Measurements from ENCODE around the gene VPS50.

The VPS50 gene

DNA sequence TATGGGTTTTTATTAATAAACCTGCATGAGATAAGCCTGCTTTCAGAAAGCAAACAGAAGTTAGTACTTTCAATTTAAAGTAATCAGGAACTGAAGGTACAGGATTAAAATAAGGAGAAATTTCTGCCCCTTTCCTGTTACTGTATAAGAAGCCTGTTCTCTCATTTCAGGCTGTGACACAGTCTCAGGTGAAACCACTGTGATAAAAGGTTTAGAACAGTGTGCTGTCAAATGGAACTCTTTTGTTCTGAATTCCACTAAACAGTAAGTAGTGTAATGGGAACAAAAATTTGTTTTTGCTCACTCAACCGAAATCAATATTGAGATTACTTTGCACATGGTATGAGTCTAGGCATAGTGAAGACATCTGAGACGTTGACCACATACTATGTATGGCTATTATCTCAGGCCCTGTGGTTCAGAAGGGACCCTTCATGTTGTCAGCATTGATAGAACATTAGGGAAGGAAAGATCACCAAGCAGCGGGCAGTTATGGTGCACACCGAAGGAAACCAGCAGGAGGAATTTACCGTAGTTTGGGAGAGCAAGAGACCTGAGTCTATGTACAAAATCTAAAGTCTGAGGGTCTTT, 20.8 kb upstream of the VPS50 start:
- Histone ChIP-seq H3K4me1 (ENCODE audit: control insufficient read depth, insufficient read depth, low read length) (no peaks in the 10 kb centered on the region), H3K36me3 (ENCODE audit: control insufficient read depth, insufficient read depth, low read length) (no peaks in the 10 kb centered on the region), H3K4me3 (ENCODE audit: insufficient read depth, low read depth, low read length) (no peak overlapping the region), H3K27ac (ENCODE audit: insufficient read depth, low read depth, low read length, poor library complexity, severe bottlenecking) (no peak overlapping the region), H3K27me3 (ENCODE audit: control insufficient read depth, insufficient read depth, low read length, poor library complexity, severe bottlenecking) (peaks cover 30% of the 10 kb centered on the region), H3K9me3 (ENCODE audit: control insufficient read depth, low read length) (no peaks in the 10 kb centered on the region)
- WGBS, 2 experiments: 76 to 82% methylated on average over 5 of the region's 5 CpGs

- no peak overlapping the region for H3K4me3 ChIP-seq (ENCODE audit: insufficient read depth, low read depth, low read length)
- H3K9me3 ChIP-seq (ENCODE audit: control insufficient read depth, low read length): no peaks in the 10 kb centered on the region
- peaks cover 27% of the 10 kb centered on the region for H3K27me3 ChIP-seq (ENCODE audit: control insufficient read depth, insufficient read depth, low read length, poor library complexity, severe bottlenecking)
- H3K27ac ChIP-seq (ENCODE audit: insufficient read depth, low read depth, low read length, poor library complexity, severe bottlenecking): no peak overlapping the region
- 64% methylated on average over 1 of the region's 1 CpG; no CpG with 5 or more reads in 1 of the 2 experiments for WGBS, 2 experiments
- no peaks in the 10 kb centered on the region for H3K4me1 ChIP-seq (ENCODE audit: control insufficient read depth, insufficient read depth, low read length)
- no peaks in the 10 kb centered on the region for H3K36me3 ChIP-seq (ENCODE audit: control insufficient read depth, insufficient read depth, low read length)
These were observed 19.3 kb upstream of the VPS50 start for GRCh38 chr7:93212881-93213280.

DNA sequence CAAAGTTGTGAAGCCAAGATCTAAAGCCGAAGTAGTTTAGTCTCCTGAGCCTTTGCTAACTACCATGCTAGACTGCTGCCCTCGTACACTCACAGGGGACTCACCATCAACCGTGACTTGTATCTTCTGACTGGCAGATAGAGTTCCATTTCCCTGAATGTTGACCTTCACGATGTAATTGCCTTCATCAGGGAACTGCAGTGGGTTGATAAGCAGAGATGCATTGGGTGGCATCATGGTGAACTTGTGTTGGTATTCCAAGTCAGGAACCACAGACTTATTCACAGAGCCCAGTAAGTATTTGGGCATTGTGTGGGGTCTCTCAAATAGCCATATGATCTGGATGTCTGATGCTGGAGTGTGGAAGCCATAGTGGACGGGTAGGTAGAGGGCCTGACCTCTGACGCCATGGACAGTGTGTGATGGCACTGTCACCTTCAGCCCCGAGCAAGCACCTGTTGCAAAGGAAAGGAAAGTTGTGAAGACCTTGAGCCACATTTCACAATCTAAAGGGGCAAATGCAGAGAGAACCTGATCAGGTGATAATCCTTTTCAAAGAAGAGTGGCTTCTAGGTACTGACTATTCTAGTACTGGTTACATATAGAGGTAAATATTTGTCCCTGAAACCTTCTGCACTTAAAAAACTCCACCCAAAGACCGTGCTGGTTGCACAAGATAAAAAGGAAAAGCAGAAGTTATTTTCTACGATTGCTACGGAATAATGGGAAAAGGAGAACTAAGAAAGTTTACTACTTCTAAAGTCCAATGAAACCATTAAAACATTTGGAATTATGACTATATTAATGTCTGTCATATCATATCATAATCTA, 13.0 kb upstream of the VPS50 start:
- Histone ChIP-seq H3K4me3 (ENCODE audit: insufficient read depth, low read depth, low read length) (no peak overlapping the region), H3K9me3 (ENCODE audit: control insufficient read depth, low read length) (no peaks in the 10 kb centered on the region), H3K4me1 (ENCODE audit: control insufficient read depth, insufficient read depth, low read length) (no peaks in the 10 kb centered on the region), H3K36me3 (ENCODE audit: control insufficient read depth, insufficient read depth, low read length) (no peaks in the 10 kb centered on the region), H3K27ac (ENCODE audit: insufficient read depth, low read depth, low read length, poor library complexity, severe bottlenecking) (no peak overlapping the region), H3K27me3 (ENCODE audit: control insufficient read depth, insufficient read depth, low read length, poor library complexity, severe bottlenecking) (peaks cover 25% of the 10 kb centered on the region)
- WGBS, 2 experiments: 82 to 85% methylated on average over 7 to 10 of the region's 10 CpGs

DNA sequence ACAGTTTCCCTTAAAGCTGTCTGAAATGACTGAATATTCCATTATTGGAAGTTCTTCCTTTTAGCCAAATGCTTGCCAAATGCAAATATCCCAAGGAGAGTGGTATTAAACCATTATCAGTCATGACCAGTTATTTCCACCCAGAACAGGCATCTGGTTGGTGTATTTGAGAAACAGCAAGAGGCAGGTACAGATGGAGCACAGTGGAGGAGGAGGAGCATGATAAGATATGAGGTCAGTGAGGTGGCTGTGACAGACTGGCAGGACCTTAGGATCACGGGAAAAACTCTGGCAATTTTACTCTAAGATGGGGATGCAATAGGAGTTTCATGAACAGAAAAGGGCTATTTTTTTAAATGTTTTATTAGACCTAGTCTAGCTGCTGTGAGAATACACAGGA, 12.3 kb upstream of the VPS50 start:
- WGBS, 2 experiments: 75 to 84% methylated on average over 1 of the region's 1 CpG
- Histone ChIP-seq H3K27me3 (ENCODE audit: control insufficient read depth, insufficient read depth, low read length, poor library complexity, severe bottlenecking) (peaks cover 25% of the 10 kb centered on the region), H3K27ac (ENCODE audit: insufficient read depth, low read depth, low read length, poor library complexity, severe bottlenecking) (no peak overlapping the region), H3K4me1 (ENCODE audit: control insufficient read depth, insufficient read depth, low read length) (no peaks in the 10 kb centered on the region), H3K36me3 (ENCODE audit: control insufficient read depth, insufficient read depth, low read length) (no peaks in the 10 kb centered on the region), H3K9me3 (ENCODE audit: control insufficient read depth, low read length) (no peaks in the 10 kb centered on the region), H3K4me3 (ENCODE audit: insufficient read depth, low read depth, low read length) (no peak overlapping the region)

GRCh38 chr7:93226310-93226709, 5.9 kb upstream of the VPS50 start, which contains the start of gene HEPACAM2:
HEPACAM2 (minus strand) TSS chr7:93226469.
- 71 to 85% methylated on average over 2 of the region's 2 CpGs for WGBS, 2 experiments
- Histone ChIP-seq H3K4me1 (ENCODE audit: control insufficient read depth, insufficient read depth, low read length) (no peaks in the 10 kb centered on the region), H3K4me3 (ENCODE audit: insufficient read depth, low read depth, low read length) (no peak within 1 kb of the TSS), H3K27ac (ENCODE audit: insufficient read depth, low read depth, low read length, poor library complexity, severe bottlenecking) (no peak within 1 kb of the TSS), H3K9me3 (ENCODE audit: control insufficient read depth, low read length) (no peaks in the 10 kb centered on the region), H3K27me3 (ENCODE audit: control insufficient read depth, insufficient read depth, low read length, poor library complexity, severe bottlenecking) (peaks cover 27% of the 10 kb centered on the region), H3K36me3 (ENCODE audit: control insufficient read depth, insufficient read depth, low read length) (no peaks in the 10 kb centered on the region)

GRCh38 chr7:93228302-93228701, 3.9 kb upstream of the VPS50 start:
- Histone ChIP-seq H3K4me1 (ENCODE audit: control insufficient read depth, insufficient read depth, low read length) (peaks cover 3% of the 10 kb centered on the region), H3K36me3 (ENCODE audit: control insufficient read depth, insufficient read depth, low read length) (no peaks in the 10 kb centered on the region), H3K9me3 (ENCODE audit: control insufficient read depth, low read length) (no peaks in the 10 kb centered on the region), H3K4me3 (ENCODE audit: insufficient read depth, low read depth, low read length) (no peak overlapping the region), H3K27me3 (ENCODE audit: control insufficient read depth, insufficient read depth, low read length, poor library complexity, severe bottlenecking) (peaks cover 22% of the 10 kb centered on the region), H3K27ac (ENCODE audit: insufficient read depth, low read depth, low read length, poor library complexity, severe bottlenecking) (no peak overlapping the region)
- 35% methylated on average over 2 of the region's 2 CpGs; no CpG with 5 or more reads in 1 of the 2 experiments for WGBS, 2 experiments

GRCh38 chr7:93231259-93231658, 907 bp upstream of the VPS50 start:
- Histone ChIP-seq H3K9me3 (ENCODE audit: control insufficient read depth, low read length) (no peaks in the 10 kb centered on the region), H3K27me3 (ENCODE audit: control insufficient read depth, insufficient read depth, low read length, poor library complexity, severe bottlenecking) (peaks cover 13% of the 10 kb centered on the region), H3K36me3 (ENCODE audit: control insufficient read depth, insufficient read depth, low read length) (no peaks in the 10 kb centered on the region), H3K4me1 (ENCODE audit: control insufficient read depth, insufficient read depth, low read length) (peaks cover 3% of the 10 kb centered on the region), H3K27ac (ENCODE audit: insufficient read depth, low read depth, low read length, poor library complexity, severe bottlenecking) (no peak overlapping the region), H3K4me3 (ENCODE audit: insufficient read depth, low read depth, low read length) (peak overlapping the region; percentile 92)
- 78 to 94% methylated on average over 4 to 5 of the region's 5 CpGs for WGBS, 2 experiments

- no peaks in the 10 kb centered on the region for H3K36me3 ChIP-seq (ENCODE audit: control insufficient read depth, insufficient read depth, low read length)
- H3K4me3 ChIP-seq (ENCODE audit: insufficient read depth, low read depth, low read length): peak overlapping the region; percentile 92
- H3K27ac ChIP-seq (ENCODE audit: insufficient read depth, low read depth, low read length, poor library complexity, severe bottlenecking): no peak overlapping the region
- H3K27me3 ChIP-seq (ENCODE audit: control insufficient read depth, insufficient read depth, low read length, poor library complexity, severe bottlenecking): peaks cover 11% of the 10 kb centered on the region
- peaks cover 3% of the 10 kb centered on the region for H3K4me1 ChIP-seq (ENCODE audit: control insufficient read depth, insufficient read depth, low read length)
- 5 to 6% methylated on average over 8 of the region's 8 CpGs for WGBS, 2 experiments
- no peaks in the 10 kb centered on the region for H3K9me3 ChIP-seq (ENCODE audit: control insufficient read depth, low read length)
These were observed 480 bp downstream of the VPS50 start for GRCh38 chr7:93232673-93233018.

GRCh38 chr7:93235541-93235940, 3.4 kb downstream of the VPS50 start:
- Histone ChIP-seq H3K27me3 (ENCODE audit: control insufficient read depth, insufficient read depth, low read length, poor library complexity, severe bottlenecking) (peaks cover 5% of the 10 kb centered on the region), H3K4me3 (ENCODE audit: insufficient read depth, low read depth, low read length) (no peak overlapping the region), H3K4me1 (ENCODE audit: control insufficient read depth, insufficient read depth, low read length) (peaks cover 3% of the 10 kb centered on the region), H3K9me3 (ENCODE audit: control insufficient read depth, low read length) (no peaks in the 10 kb centered on the region), H3K36me3 (ENCODE audit: control insufficient read depth, insufficient read depth, low read length) (no peaks in the 10 kb centered on the region), H3K27ac (ENCODE audit: insufficient read depth, low read depth, low read length, poor library complexity, severe bottlenecking) (no peak overlapping the region)
- 87 to 89% methylated on average over 2 of the region's 2 CpGs for WGBS, 2 experiments

DNA sequence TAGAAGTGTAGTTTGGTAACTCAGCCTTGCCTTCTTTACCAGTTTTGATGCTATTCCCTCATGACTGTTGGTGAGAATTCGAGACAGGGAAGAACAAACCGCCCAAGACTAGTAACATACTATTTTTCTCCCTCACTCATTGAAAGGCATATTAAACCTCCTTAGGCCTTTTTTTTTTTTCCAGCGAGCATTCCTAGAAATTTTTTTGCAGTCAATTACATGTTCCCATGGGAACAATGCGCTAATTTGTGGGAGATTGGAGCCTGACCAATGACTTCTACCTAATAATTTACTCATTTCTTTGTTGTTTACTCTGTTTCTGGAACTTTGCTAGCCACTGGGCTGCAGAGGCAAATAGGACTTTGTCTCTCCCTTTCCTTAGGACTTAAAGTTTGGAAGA, 6.0 kb downstream of the VPS50 start:
- no peaks in the 10 kb centered on the region for H3K36me3 ChIP-seq (ENCODE audit: control insufficient read depth, insufficient read depth, low read length)
- no peaks in the 10 kb centered on the region for H3K9me3 ChIP-seq (ENCODE audit: control insufficient read depth, low read length)
- peaks cover under 1% of the 10 kb centered on the region for H3K4me1 ChIP-seq (ENCODE audit: control insufficient read depth, insufficient read depth, low read length)
- H3K4me3 ChIP-seq (ENCODE audit: insufficient read depth, low read depth, low read length): no peak overlapping the region
- H3K27me3 ChIP-seq (ENCODE audit: control insufficient read depth, insufficient read depth, low read length, poor library complexity, severe bottlenecking): no peaks in the 10 kb centered on the region
- WGBS, 2 experiments: 90 to 91% methylated on average over 4 of the region's 4 CpGs
- no peak overlapping the region for H3K27ac ChIP-seq (ENCODE audit: insufficient read depth, low read depth, low read length, poor library complexity, severe bottlenecking)
